ENCODE data around the gene FGD5.

GRCh38 chr3:14889943-14890342, 71.2 kb downstream of the FGD5 start:
- TF ChIP-seq CTCF (IDR thresholded peaks at IDR 0.05) (no peak), POLR2A (IDR thresholded peaks at IDR 0.05) (no peak)
